ENCODE data around the gene ZNF581. TPM values are rescaled to one million over a fixed set of nuclear protein-coding genes. Genes with fewer than 3 reads are reported as not detected.

Gene ZNF581
- total RNA-seq, 1 experiment from 2014 or later = 65.1 TPM

DNA sequence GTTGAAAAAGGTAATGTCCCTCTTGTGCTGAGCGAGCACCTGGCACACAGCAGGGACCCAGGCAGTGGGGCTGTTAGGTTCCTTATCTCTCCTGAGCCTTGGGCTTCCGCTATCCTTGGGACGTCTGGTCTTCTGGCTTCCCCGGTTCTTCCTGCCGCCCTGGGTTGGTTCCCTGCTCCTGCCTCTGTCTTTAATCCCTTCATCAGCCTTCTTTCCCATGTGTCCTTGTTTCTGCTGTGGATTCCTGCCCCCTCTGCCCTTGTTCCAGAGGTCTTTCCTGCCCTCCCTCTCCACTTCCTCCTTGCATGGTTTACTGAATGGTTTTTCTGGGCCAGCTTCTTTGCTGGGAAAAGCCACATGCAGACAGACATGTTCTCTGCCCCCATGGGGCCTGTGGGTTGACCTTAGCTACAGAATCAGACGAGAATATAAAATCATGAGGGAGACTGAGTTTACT, 34.2 kb downstream of the ZNF581 start:
- no peak overlapping the region for H3K23ac ChIP-seq (ENCODE audit: insufficient read length, low read depth, low read length)
- H3K18ac ChIP-seq (ENCODE audit: insufficient read length, low read depth, low read length) = no peak overlapping the region
- no peak overlapping the region for H2BK15ac ChIP-seq (ENCODE audit: low read depth, low read length)
- peaks cover 18% of the 10 kb centered on the region; the same call in 1 of the 2 replicates for H3K79me2 ChIP-seq (ENCODE audit: insufficient read depth, low read length)
- H3K79me1 ChIP-seq (ENCODE audit: insufficient read depth, low read depth, low read length, poor library complexity, severe bottlenecking) = peaks cover 18% of the 10 kb centered on the region
- no peak overlapping the region for H2AFZ ChIP-seq (ENCODE audit: low read length)
- H3K9me3 ChIP-seq (ENCODE audit: control insufficient read depth, low read depth, low read length) = no peaks in the 10 kb centered on the region
- DNase-seq = no peak
- H4K8ac ChIP-seq (replicated peaks; ENCODE audit: insufficient read length, low read depth, low read length) = no peak overlapping the region
- no peak overlapping the region for H3K14ac ChIP-seq (ENCODE audit: insufficient read depth, low read length)
- no peaks in the 10 kb centered on the region for H4K20me1 ChIP-seq (ENCODE audit: control insufficient read depth, insufficient read depth, insufficient read length)
- H3K27ac Mint-ChIP-seq = peak overlapping the region in 2 of 3 experiments; percentile 59 to 89; a peak in 4 of 7 replicates
- H2BK20ac ChIP-seq (ENCODE audit: low read depth, low read length, poor library complexity, severe bottlenecking) = no peak overlapping the region
- no peak overlapping the region for H4K5ac ChIP-seq (ENCODE audit: insufficient read length, low read depth, low read length)
- no CpG with 5 or more reads among the region's 6 CpGs for WGBS (ENCODE audit: extremely low coverage, insufficient read length, low lambda C conversion rate)
- H2AK5ac ChIP-seq (ENCODE audit: insufficient read length, low read length) = no peak overlapping the region
- H3K4me1 Mint-ChIP-seq = peaks cover 23 to 27% of the 10 kb centered on the region in 2 experiments
- no peak overlapping the region for H3T11ph ChIP-seq (ENCODE audit: low read length)
- H3K27me3 Mint-ChIP-seq (ENCODE audit: low read depth) = no peaks in the 10 kb centered on the region
- H4K91ac ChIP-seq (ENCODE audit: insufficient read length, low read depth, low read length) = no peak overlapping the region
- no peaks in the 10 kb centered on the region for H3K4me1 ChIP-seq (ENCODE audit: insufficient read depth, low read length)
- H3K56ac ChIP-seq (ENCODE audit: insufficient read length, low read depth, low read length) = no peak overlapping the region
- H3K4ac ChIP-seq (ENCODE audit: low read depth, low read length) = no peak overlapping the region
- H3K23me2 ChIP-seq (ENCODE audit: insufficient read length, low read depth, low read length, poor library complexity, severe bottlenecking) = peaks cover 6% of the 10 kb centered on the region
- no peak overlapping the region for H2BK5ac ChIP-seq (ENCODE audit: insufficient read length, low read length)
- no peak overlapping the region for H2BK12ac ChIP-seq (ENCODE audit: insufficient read length, low read depth, low read length)
- H3K9me3 Mint-ChIP-seq = no peaks in the 10 kb centered on the region; a peak in 1 of 5 replicates
- no peak overlapping the region for H3K9ac ChIP-seq (ENCODE audit: extremely low read depth, insufficient read length, low read length)
- 0 out of 5 replicates have a peak overlapping the region, but pooled peaks of 1 of the 2 experiments have one; percentile 5 for H3K4me3 Mint-ChIP-seq
- no peaks in the 10 kb centered on the region for H3K27me3 ChIP-seq (ENCODE audit: insufficient read depth, low read length)
- no peak overlapping the region for H3K4me2 ChIP-seq (ENCODE audit: insufficient read depth, insufficient read length, low read length)
- H3K27ac ChIP-seq (ENCODE audit: insufficient read length, low read depth, low read length) = no peak overlapping the region
- H2BK120ac ChIP-seq (ENCODE audit: low read depth, low read length, poor library complexity, severe bottlenecking) = no peak overlapping the region
- TF ChIP-seq, protein P1, sequence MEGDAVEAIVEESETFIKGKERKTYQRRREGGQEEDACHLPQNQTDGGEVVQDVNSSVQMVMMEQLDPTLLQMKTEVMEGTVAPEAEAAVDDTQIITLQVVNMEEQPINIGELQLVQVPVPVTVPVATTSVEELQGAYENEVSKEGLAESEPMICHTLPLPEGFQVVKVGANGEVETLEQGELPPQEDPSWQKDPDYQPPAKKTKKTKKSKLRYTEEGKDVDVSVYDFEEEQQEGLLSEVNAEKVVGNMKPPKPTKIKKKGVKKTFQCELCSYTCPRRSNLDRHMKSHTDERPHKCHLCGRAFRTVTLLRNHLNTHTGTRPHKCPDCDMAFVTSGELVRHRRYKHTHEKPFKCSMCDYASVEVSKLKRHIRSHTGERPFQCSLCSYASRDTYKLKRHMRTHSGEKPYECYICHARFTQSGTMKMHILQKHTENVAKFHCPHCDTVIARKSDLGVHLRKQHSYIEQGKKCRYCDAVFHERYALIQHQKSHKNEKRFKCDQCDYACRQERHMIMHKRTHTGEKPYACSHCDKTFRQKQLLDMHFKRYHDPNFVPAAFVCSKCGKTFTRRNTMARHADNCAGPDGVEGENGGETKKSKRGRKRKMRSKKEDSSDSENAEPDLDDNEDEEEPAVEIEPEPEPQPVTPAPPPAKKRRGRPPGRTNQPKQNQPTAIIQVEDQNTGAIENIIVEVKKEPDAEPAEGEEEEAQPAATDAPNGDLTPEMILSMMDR (conservative IDR thresholded peaks at IDR 0.05) = no peak
- H3K36me3 Mint-ChIP-seq (ENCODE audit: insufficient read depth in 1 of 3, low read depth in 3 of 3) = peaks cover 15 to 53% (median 47%) of the 10 kb centered on the region in 3 experiments; a peak in 6 of 7 replicates

All from H9 (cell line).